RWPE2 (cell line): ENCODE results near the gene KRT1.

Experiments used
- ATAC-seq: fragments of 200-7000 bp; cut with Tn5 transposase; 3 replicates; pipeline ENCODE4 v1.9.1; 2021; ENCODE audit warnings: low read depth
- DNase-seq: peaks from one replicate; pipeline ENCODE4 v3.0.0-alpha.2; 2020; ENCODE audit warnings: low spot score
- H3K27ac ChIP-seq: fragments of 450-650 bp; 2 replicates; pipeline ENCODE4 v1.5.1; 2017; ENCODE audit warnings: mild to moderate bottlenecking; ENCODE audit not compliant: poor library complexity, severe bottlenecking
- H3K27me3 ChIP-seq: fragments of 250-450 bp; sonication (Bioruptor Pico); 2 replicates; pipeline ENCODE4 v1.5.1; 2021; ENCODE audit warnings: mild to moderate bottlenecking, moderate library complexity; ENCODE audit not compliant: insufficient read depth, poor library complexity, severe bottlenecking
- H3K36me3 ChIP-seq: fragments of 250-450 bp; sonication (Bioruptor Pico); 2 replicates; pipeline ENCODE4 v1.5.1; 2020; ENCODE audit warnings: low read depth, mild to moderate bottlenecking, moderate library complexity
- H3K4me1 ChIP-seq: fragments of 250-450 bp; sonication (Bioruptor Pico); 2 replicates; pipeline ENCODE4 v1.5.1; 2021; ENCODE audit warnings: mild to moderate bottlenecking, moderate library complexity; ENCODE audit not compliant: insufficient read depth, poor library complexity, severe bottlenecking
- H3K4me3 ChIP-seq: fragments of 250-450 bp; sonication (Bioruptor Pico); 2 replicates; pipeline ENCODE4 v1.5.1; 2021; ENCODE audit warnings: mild to moderate bottlenecking, moderate library complexity; ENCODE audit not compliant: severe bottlenecking
- H3K9me3 ChIP-seq: fragments of 250-450 bp; sonication (Bioruptor Pico); 2 replicates; pipeline ENCODE4 v1.5.1; 2021; ENCODE audit warnings: mild to moderate bottlenecking, moderate library complexity; ENCODE audit not compliant: severe bottlenecking
- CTCF ChIP-seq: fragments of 450-650 bp; IDR thresholded peaks from one replicate; pipeline ENCODE4 v1.5.1; 2017; ENCODE audit warnings: mild to moderate bottlenecking, moderate library complexity; ENCODE audit not compliant: poor library complexity, severe bottlenecking

Gene KRT1

GRCh38 chr12:52691841-52692150, 11.6 kb upstream of the KRT1 start:
- ATAC-seq (no peak), DNase-seq (no peak)
- no peak overlapping the region for H3K4me3 ChIP-seq
- peaks cover 7% of the 10 kb centered on the region for H3K4me1 ChIP-seq
- no peak overlapping the region for H3K27ac ChIP-seq
- no peaks in the 10 kb centered on the region for H3K9me3 ChIP-seq
- TF ChIP-seq CTCF, result no peak
- no peaks in the 10 kb centered on the region for H3K36me3 ChIP-seq
- peaks cover 4% of the 10 kb centered on the region for H3K27me3 ChIP-seq

GRCh38 chr12:52691076-52691840, 11.1 kb upstream of the KRT1 start:
- Histone ChIP-seq H3K9me3 (no peaks in the 10 kb centered on the region), H3K4me1 (peaks cover 7% of the 10 kb centered on the region), H3K36me3 (no peaks in the 10 kb centered on the region), H3K4me3 (peak overlapping the region; percentile 7), H3K27me3 (peaks cover 4% of the 10 kb centered on the region), H3K27ac (no peak overlapping the region)
- peak; percentile 37; the same call in 2 of the 3 replicates for ATAC-seq
- TF ChIP-seq CTCF, result no peak
- DNase-seq, result no peak

GRCh38 chr12:52690351-52691075, 10.3 kb upstream of the KRT1 start:
- no peak for DNase-seq
- H3K27me3 ChIP-seq, result peaks cover 4% of the 10 kb centered on the region
- peaks cover 7% of the 10 kb centered on the region for H3K4me1 ChIP-seq
- ATAC-seq, result no peak
- no peak overlapping the region for H3K27ac ChIP-seq
- TF ChIP-seq CTCF, result no peak
- peak overlapping the region; percentile 7 for H3K4me3 ChIP-seq
- H3K9me3 ChIP-seq, result no peaks in the 10 kb centered on the region
- H3K36me3 ChIP-seq, result no peaks in the 10 kb centered on the region

- no peak for DNase-seq
- Histone ChIP-seq H3K27me3 (peaks cover 4% of the 10 kb centered on the region), H3K4me1 (peaks cover 7% of the 10 kb centered on the region), H3K4me3 (no peak overlapping the region), H3K9me3 (no peaks in the 10 kb centered on the region), H3K36me3 (no peaks in the 10 kb centered on the region), H3K27ac (no peak overlapping the region)
- TF ChIP-seq CTCF, result no peak
- no peak for ATAC-seq
Observed at GRCh38 chr12:52689936-52690335, 9.7 kb upstream of the KRT1 start.

GRCh38 chr12:52689239-52689638, 9.0 kb upstream of the KRT1 start:
- no peaks in the 10 kb centered on the region for H3K9me3 ChIP-seq
- DNase-seq, result no peak
- H3K4me1 ChIP-seq, result peaks cover 7% of the 10 kb centered on the region
- TF ChIP-seq CTCF, result no peak
- H3K4me3 ChIP-seq, result no peak overlapping the region
- H3K27ac ChIP-seq, result no peak overlapping the region
- no peaks in the 10 kb centered on the region for H3K36me3 ChIP-seq
- H3K27me3 ChIP-seq, result peaks cover 4% of the 10 kb centered on the region
- no peak for ATAC-seq
